Dermis blood vessel endothelial cell (primary cell): Measurements from ENCODE around the gene LMNA. TPM values are rescaled to one million over a fixed set of nuclear protein-coding genes. Genes with fewer than 3 reads are reported as not detected.
A peak's percentile ranks its signal among the peaks of the same experiment; 100 is the strongest.
"Not testable (repeated sequence)": the region's sequence is repeated elsewhere in the genome, so short reads cannot be mapped to it uniquely, and the experiment has no call there.

Source experiments
- DNase-seq: peaks from one replicate; pipeline ENCODE4 v3.0.0; 2010
- total RNA-seq: library from RNA; depleted of rRNA; stranded (reverse); fragments of >200 nt; gene quantifications from 2 replicates; pipeline ENCODE4 v1.2.3, GENCODE V29; 2014

Gene LMNA
- 502 and 945 TPM in 2 replicates for total RNA-seq

DNA sequence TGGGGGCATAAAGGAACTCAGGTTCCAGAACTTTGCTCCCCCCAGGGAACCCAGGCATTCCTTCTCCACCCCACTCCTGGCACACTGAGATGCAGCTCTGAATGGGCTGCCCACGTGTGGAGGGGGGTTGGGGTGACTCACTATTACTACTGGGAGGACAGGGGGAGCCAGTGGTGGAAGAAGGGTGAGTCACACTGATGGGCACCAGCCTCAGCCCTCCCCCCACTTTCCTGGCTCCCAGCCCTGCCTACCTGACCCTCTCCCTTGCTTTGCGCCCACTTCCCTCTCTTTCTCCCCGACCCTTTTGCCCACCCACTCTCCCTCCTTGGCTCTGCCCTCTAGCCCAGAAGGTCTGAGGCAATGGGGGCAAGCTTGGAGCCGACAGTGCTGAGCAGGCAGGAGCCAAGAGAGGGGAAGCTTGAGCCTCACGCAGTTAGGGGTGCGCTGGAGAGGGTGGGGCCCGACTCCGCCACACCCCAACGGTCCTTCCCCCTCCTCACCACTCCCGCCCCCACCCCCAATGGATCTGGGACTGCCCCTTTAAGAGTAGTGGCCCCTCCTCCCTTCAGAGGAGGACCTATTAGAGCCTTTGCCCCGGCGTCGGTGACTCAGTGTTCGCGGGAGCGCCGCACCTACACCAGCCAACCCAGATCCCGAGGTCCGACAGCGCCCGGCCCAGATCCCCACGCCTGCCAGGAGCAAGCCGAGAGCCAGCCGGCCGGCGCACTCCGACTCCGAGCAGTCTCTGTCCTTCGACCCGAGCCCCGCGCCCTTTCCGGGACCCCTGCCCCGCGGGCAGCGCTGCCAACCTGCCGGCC, at the start of gene LMNA:
Gene LMNA (plus strand): TSS at position 611 of the 818 bp plus-strand sequence. CDS start 208 bp downstream, outside the sequence.
- DNase-seq = peak; percentile 94

DNA sequence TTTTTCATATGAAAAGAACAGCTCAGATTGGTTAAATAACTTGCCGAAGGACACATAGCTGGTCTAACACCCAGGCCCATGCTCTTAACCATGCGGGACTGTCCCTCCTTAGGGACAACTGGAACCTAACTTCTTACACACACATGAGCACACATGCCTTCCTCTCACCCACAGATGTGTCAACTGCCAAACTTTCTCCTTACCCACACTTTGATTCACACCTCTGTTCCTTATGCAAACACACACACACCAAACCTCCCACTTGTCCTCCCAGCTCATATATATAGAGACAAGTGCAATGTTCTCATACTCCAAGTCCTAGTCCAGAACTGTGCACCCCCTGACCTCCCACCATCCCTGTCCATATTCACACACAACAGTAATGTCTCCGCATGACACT, 49.3 kb upstream of the LMNA start:
- DNase-seq = no peak

- DNase-seq = no peak
Measured at GRCh38 chr1:156065871-156066270, 48.6 kb upstream of the LMNA start.

DNA sequence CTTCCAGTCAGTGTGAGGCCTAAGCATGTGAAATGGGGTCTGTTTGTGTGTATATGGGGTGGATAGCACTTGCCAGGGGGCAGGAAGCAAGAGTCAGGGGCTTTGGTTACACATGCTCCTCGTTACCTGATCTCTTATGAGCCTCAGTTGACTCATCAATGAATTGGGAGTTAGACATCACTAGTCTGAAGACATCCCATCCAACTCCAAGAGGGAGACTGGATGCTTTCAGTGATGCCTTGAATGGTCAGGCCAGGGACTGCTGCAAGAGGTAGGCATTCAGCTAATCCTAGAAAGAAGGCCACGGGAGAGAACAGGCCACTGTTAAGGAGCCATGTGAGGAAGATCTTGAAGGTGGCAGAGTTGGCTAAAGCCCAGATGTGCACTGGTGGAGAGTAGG, 47.2 kb upstream of the LMNA start:
- DNase-seq = no peak

GRCh38 chr1:156069490-156070455, 44.7 kb upstream of the LMNA start:
- DNase-seq = peak; percentile 53

DNA sequence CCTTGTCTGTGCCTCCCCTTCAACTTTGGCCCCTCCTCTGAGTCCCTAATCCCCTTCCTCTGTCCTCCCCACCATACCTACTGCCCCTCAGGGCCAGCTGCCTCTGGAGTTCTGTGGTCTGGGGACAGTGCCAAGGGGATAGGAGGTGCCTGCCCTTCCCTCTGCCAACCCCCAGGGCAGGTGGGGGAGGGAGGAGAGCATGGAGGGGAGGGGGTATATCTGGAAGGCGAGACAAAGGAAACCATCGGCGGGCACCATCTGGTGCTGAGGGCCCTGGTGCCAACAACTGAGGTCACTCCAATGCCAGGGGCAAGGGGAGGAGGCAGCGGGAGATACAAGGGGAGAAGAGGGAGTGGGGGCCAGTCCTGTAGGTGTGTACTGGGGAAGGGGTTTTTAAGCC, 44.0 kb upstream of the LMNA start:
- DNase-seq = no peak

GRCh38 chr1:156071332-156071816, 43.1 kb upstream of the LMNA start:
- DNase-seq = not testable (repeated sequence)

GRCh38 chr1:156072251-156072650, 42.3 kb upstream of the LMNA start:
- DNase-seq = no peak

DNA sequence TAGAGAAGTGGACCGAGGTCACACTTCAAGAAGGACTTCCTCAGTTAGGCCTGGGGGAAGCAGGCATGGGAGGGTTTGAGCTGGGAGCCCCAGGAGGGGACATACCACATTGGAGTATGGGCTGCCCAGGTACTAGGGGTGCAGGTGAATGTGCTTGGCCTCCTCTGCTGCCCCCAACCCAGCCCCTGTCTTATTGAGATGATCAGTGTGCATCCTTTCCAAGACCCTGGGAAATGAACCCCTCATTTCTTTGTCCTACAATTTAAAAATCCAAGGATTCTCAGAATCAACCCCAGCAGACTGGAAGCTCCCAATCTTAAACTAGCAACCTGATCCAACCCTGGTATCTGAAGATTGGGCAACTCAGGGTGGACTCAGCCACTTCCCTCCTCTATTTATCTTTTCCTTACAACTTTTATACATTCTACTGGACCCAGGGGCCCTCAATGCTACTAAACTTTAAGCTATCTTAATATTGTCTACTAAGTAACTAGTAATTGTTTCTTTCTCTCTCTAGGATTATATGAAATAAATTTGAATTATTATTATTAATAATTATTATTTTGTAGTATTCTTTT, 41.3 kb upstream of the LMNA start:
- DNase-seq = no peak

- no peak for DNase-seq
Measured at GRCh38 chr1:156073740-156074139, 40.8 kb upstream of the LMNA start.

DNA sequence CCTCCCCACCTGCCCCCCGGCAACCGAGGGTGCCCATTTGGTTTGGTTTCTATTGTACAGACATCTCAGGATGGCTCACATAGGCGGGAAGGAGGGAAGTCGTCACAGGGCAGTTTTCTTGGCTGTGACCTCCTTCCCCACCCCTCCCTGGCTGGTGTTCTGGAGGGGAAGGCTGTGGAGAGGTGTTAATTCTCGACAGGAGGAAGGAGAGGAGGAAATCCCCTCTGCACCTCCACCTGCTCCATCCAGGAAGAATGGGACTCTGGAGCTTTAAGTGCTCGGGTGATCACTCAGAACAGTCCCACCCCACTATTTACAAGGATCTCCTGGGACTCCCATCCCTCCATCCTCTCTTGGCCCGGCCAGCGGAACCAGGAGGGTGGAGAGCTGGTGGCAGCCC, 39.9 kb upstream of the LMNA start:
- DNase-seq = no peak

GRCh38 chr1:156075162-156075561, 39.3 kb upstream of the LMNA start:
- no peak for DNase-seq

DNA sequence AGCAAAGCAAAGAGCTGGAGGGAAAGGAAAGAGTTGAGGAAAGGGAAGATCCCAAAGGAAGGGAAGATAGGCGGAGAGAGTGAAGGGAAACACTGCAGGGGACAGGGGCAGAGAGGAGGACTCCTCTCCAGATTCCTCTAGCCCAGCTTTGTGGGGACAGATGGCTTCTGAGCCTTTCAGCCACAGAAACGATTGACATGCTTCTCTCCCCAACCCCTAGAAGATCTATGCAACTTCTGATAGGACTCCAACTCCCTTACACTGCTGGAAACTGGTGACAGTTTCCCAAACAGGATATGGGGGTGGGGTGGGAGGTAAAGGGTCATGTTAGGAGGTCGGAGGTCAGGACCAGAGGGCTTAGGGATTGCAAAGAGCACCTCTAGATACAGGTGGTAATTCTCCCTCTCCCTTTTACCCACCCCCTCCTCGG, 38.7 kb upstream of the LMNA start:
- no peak for DNase-seq

- no peak for DNase-seq
Measured at GRCh38 chr1:156076609-156077429, 37.7 kb upstream of the LMNA start.

GRCh38 chr1:156077430-156077760, 37.1 kb upstream of the LMNA start:
- no peak for DNase-seq

GRCh38 chr1:156078728-156079127, 35.8 kb upstream of the LMNA start:
- no peak for DNase-seq

DNA sequence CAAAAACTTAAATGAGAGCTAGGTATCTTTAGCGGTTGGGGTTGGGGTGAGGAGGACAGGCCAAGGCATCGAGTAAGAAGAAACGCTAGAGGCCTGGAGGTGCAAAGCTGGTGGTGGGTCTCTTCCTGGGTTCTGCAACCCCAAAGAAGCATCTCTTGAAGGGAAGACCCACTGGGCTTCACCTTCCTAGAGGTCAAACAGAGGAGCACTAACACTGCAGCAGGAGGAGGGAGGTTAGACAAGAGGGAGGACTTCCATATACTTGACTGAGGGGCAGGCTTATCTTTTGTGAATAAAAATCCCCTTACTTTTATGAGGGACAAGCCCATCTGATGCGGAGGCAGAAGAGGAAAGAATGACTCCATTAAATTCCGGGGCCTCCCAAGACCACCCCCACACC, 34.7 kb upstream of the LMNA start:
- no peak for DNase-seq

GRCh38 chr1:156080241-156080862, 34.2 kb upstream of the LMNA start:
- DNase-seq = no peak

DNA sequence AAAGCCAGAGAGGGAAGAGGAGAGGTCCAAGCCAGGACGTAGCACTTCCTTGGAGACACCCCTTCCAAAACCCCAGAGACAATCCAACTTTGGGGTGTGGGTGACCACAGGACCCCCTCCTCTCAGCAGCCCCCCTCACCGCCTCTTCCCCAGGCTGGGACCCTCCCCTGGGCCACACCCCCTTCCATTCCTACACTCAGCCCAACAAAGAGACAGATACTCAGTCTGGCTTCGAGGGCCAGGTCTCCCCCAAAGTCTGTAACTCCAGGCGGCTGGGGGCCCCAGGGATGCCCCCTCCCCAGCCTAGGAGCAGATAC, 33.7 kb upstream of the LMNA start:
- DNase-seq = no peak

DNA sequence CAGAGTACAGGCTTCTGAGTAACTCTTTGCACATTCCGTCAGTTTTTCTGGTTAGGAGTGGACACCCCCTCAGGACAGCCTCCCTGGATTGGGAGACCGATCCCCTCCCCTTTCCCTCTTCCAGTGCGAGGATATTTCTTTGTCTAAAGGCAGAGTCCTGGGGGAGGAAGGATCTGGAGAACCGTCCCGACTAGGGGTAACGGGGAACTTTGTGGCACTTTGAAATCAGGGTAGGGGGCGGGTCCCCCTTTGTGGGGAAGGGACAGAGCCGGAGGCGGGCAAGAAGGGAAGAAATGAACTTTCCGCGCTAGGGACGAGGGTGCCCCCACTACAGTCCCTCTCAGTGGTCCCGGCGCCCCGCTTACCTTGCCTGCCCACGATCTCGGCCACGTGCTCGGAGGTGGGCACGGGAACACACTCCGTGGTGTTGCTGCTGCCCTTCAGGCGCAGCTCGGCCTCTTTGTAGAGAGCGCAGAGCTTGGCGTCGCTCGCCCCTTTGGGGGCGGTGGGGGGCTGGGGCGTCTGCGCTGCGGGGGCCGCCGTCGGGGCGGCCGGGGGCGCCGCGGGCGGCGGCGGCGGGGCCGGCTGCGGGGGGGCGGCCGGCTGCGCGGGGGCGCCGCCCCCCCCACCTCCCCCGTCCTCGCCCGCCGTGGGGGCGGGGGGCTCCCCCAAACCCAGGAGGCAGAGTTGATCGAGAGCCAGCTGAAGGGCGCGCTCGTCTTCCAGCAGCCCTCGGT, 33.2 kb upstream of the LMNA start:
- peak; percentile 43 for DNase-seq

DNA sequence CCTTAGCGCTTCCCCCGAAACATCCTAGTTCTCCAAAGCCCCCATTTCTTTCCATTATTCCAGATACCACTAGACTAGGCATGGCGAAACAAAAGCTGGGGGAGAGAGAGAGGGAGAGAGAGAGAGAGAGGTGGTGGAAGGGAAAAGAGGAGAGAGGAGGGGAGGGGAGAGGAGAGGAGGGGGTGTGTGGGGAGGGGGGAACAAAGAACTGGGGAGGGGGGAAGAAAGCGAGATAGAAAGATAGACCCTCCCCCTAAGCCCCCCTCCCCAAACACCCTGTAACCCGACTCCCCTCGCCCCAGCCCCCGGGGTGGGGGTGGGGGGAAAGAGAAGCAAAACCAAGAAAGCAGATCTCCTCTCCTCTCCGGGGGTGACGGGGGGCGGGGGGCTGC, 32.6 kb upstream of the LMNA start:
- DNase-seq = no peak
